Measurements from ENCODE around the gene GPR17.

GPR17 gene

DNA sequence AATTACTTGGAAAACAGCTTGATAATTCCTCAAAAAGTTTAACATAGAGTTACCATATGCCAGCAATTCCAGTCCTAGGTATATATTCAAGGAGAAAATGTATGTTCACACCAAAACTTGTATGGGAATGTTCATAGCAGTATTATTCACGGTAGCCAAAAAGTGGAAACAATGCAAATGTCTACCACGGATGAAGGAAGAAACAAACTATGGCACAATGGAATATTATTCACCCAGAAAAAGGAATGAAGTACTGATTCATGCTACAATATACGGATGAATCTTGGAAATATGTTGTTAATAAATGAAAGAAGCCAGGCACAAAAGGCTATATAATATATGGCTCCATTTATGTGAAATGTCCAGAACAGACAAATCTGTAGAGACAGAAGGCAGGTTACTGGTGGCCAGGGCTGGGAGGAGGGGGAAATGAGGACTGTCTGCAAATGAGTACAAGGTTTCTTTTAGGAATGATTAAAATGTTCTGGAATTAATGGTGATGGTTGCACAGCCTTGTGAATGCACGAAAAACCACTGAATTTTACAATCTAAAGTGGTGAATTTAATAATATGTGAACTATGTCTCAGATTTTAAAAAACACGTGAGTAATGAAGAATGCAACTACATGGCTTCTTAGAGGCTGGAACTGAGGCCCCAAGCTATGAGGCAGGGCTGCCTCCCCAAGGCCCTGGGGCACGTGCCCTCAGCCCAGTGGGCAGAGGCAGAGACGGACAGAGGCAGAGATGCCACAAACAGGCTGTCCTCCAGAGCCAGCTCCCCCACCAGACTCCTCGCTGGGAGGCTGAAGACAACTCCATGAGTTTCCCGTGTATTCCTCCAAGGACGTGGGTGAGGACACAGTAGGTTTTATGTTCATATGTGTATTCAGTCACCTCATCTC lies 24.4 kb downstream of the GPR17 start:
- Histone ChIP-seq H3K9me3 (no peaks in the 10 kb centered on the region), H3K27me3 (peaks cover 100% of the 10 kb centered on the region), H3K27ac (no peak overlapping the region), H3K36me3 (no peaks in the 10 kb centered on the region), H3K4me1 (ENCODE audit: control insufficient read depth in 1 of 2, insufficient read depth in 1 of 2, low read depth in 1 of 2, low read length in 1 of 2) (peaks cover 0 to 6% of the 10 kb centered on the region in 2 experiments), H3K4me3 (ENCODE audit: low read depth in 1 of 2, low read length in 1 of 2) (no peak overlapping the region)
- TF ChIP-seq, protein P1, sequence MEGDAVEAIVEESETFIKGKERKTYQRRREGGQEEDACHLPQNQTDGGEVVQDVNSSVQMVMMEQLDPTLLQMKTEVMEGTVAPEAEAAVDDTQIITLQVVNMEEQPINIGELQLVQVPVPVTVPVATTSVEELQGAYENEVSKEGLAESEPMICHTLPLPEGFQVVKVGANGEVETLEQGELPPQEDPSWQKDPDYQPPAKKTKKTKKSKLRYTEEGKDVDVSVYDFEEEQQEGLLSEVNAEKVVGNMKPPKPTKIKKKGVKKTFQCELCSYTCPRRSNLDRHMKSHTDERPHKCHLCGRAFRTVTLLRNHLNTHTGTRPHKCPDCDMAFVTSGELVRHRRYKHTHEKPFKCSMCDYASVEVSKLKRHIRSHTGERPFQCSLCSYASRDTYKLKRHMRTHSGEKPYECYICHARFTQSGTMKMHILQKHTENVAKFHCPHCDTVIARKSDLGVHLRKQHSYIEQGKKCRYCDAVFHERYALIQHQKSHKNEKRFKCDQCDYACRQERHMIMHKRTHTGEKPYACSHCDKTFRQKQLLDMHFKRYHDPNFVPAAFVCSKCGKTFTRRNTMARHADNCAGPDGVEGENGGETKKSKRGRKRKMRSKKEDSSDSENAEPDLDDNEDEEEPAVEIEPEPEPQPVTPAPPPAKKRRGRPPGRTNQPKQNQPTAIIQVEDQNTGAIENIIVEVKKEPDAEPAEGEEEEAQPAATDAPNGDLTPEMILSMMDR (IDR thresholded peaks at IDR 0.05), result no peak

DNA sequence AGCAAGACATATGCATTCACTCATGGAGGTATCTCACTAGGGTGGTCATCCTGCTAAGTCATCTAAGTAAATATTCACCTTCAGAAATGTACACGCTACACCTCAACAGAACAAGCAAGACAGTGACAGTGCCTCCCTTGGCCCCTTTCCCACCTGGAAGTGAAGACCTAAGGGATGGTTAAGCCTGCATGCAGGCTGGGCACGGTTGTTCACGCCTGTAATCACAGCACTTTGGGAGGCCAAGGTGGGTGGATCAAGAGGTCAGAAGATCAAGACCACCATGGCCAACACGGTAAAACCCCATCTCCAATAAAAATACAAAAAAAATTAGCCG lies 25.0 kb downstream of the GPR17 start:
- no peak overlapping the region for H3K4me3 ChIP-seq (ENCODE audit: low read depth in 1 of 2, low read length in 1 of 2)
- H3K27me3 ChIP-seq, result peaks cover 100% of the 10 kb centered on the region
- TF ChIP-seq, protein P1 (IDR thresholded peaks at IDR 0.05), result no peak
- H3K27ac ChIP-seq, result no peak overlapping the region
- no peaks in the 10 kb centered on the region for H3K36me3 ChIP-seq
- H3K9me3 ChIP-seq, result no peaks in the 10 kb centered on the region
- H3K4me1 ChIP-seq (ENCODE audit: control insufficient read depth in 1 of 2, insufficient read depth in 1 of 2, low read depth in 1 of 2, low read length in 1 of 2), result peaks cover 0 to 10% of the 10 kb centered on the region in 2 experiments

DNA sequence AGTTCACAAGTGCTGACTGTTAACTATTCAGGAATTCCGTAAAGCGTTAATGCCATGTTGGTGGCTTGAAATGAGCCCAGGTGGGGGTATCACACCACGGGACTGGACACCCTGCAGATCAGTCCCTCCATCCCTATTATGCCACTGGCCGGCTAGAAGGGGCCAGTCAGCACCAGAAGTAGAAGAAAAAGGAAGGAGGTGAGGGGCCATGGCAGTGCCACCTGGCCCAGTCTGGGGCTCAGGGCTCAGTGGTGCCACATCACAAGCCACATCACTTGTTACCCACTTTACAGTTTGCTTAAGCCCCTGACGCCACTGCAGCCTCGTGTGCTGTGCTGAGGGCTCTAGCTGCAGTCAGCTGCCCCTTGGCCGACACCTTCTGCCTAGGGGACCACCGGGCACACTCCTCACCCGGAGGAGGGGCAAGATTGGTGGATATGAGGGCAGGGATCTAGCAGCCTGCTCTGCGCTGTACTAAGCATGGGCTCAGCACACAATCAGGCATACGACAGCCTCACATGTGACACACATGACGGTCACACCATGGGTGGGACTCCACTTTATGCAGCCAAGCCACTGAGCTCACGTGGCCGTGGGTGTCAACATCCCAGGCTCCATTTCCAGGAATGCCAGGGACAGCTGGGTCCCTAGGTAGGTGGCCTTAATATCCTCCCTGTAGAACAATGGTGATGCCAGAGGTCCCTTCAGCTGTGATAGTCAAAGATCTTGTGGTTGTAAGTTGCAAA lies 25.8 kb downstream of the GPR17 start:
- Histone ChIP-seq H3K9me3 (no peaks in the 10 kb centered on the region), H3K36me3 (no peaks in the 10 kb centered on the region), H3K27me3 (peaks cover 100% of the 10 kb centered on the region), H3K4me1 (ENCODE audit: control insufficient read depth in 1 of 2, insufficient read depth in 1 of 2, low read depth in 1 of 2, low read length in 1 of 2) (peaks cover 0 to 10% of the 10 kb centered on the region in 2 experiments), H3K27ac (no peak overlapping the region), H3K4me3 (ENCODE audit: low read depth in 1 of 2, low read length in 1 of 2) (no peak overlapping the region)
- TF ChIP-seq, protein P1 (IDR thresholded peaks at IDR 0.05), result no peak

DNA sequence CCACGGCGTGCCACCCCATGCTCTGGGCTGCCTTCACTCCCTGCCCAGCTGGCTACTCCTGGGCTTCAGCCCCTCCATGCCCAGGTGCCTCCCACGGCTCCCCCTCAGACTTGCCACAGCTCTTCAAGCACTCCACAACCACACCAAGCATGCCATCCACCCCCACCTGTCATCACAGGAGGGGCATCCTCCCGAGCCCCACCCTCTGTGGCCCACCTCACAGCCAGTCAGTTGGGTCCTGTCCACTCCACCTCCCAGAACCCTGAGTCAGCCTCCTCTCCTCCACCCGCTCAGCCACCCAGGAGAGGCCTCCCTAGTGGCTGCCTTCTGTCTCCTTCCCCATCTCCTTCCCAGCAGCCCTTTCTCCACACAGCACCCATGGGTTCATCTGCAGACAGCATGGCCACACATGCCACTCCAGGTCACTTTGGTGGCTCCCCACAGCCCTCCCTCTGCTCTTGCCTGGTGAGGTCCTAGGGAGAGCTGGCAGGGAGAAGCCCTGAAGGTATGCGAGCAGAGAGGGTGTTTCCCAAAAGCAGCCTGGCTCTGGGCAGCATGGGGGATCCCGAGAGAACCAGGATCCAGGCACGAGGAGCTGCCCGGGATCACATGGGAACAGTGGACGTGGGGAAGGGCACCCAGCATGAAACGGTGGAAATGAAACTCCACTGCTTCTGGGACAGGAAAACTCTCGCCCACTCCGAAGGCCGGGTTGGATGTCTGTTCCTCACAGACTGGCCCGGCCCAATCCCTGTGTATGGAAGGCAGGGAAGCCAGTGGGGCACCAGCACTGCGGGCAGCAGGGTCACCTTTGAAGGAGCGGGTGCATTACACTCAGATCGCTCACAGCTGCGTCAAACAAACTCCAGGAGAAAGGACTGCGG lies 26.6 kb downstream of the GPR17 start:
- H3K27me3 ChIP-seq, result peaks cover 100% of the 10 kb centered on the region

More for the DNA sequence above, 26.6 kb downstream of the GPR17 start:
- Histone ChIP-seq H3K36me3 (no peaks in the 10 kb centered on the region), H3K27ac (no peak overlapping the region), H3K4me3 (ENCODE audit: low read depth in 1 of 2, low read length in 1 of 2) (no peak overlapping the region), H3K9me3 (no peaks in the 10 kb centered on the region), H3K4me1 (ENCODE audit: control insufficient read depth in 1 of 2, insufficient read depth in 1 of 2, low read depth in 1 of 2, low read length in 1 of 2) (peaks cover 0 to 10% of the 10 kb centered on the region in 2 experiments)
- TF ChIP-seq, protein P1 (IDR thresholded peaks at IDR 0.05), result no peak
